Endodermal cell (in vitro differentiated cells): ENCODE data around the gene CREBBP. TPM values are rescaled to one million over a fixed set of nuclear protein-coding genes. Genes with fewer than 3 reads are reported as not detected.

ENCODE experiments used
- DNase-seq: peaks from one replicate; pipeline ENCODE4 v3.0.0-alpha.2; 2017
- H3K27ac ChIP-seq: 2 replicates; pipeline ENCODE4 v1.5.1; 2013; ENCODE audit warnings: mild to moderate bottlenecking, low read depth, low read length, moderate library complexity
- H3K27me3 ChIP-seq: 2 replicates; pipeline ENCODE4 v1.6.1; 2013; ENCODE audit warnings: mild to moderate bottlenecking, low read length, moderate library complexity; ENCODE audit not compliant: insufficient read depth, control insufficient read depth, poor library complexity, severe bottlenecking
- H3K36me3 ChIP-seq: 2 replicates; pipeline ENCODE4 v1.7.0; 2013; ENCODE audit warnings: mild to moderate bottlenecking, low read length, moderate library complexity; ENCODE audit not compliant: control insufficient read depth, insufficient read depth
- H3K4me1 ChIP-seq: one replicate; pipeline ENCODE4 v1.7.0; 2013; ENCODE audit warnings: low read length; ENCODE audit not compliant: control insufficient read depth, insufficient read depth
- H3K4me3 ChIP-seq: 2 replicates; pipeline ENCODE4 v1.5.1; 2013; ENCODE audit warnings: mild to moderate bottlenecking, low read length, moderate library complexity
- H3K9ac ChIP-seq: 2 replicates; pipeline ENCODE4 v1.6.1; 2013; ENCODE audit warnings: mild to moderate bottlenecking, low read length, moderate library complexity; ENCODE audit not compliant: poor library complexity, severe bottlenecking; ENCODE audit errors: extremely low read depth
- H3K9me3 ChIP-seq: 2 replicates; pipeline ENCODE4 v1.6.1; 2013; ENCODE audit warnings: mild to moderate bottlenecking, low read length, moderate library complexity; ENCODE audit not compliant: control insufficient read depth
- H3K27ac Mint-ChIP-seq: 2 replicates; pipeline ENCODE4 v1.8.0; 2020; ENCODE audit warnings: mixed read lengths
- H3K27me3 Mint-ChIP-seq: 2 replicates; pipeline ENCODE4 v1.8.0; 2021; ENCODE audit warnings: mild to moderate bottlenecking, mixed read lengths; ENCODE audit not compliant: insufficient read depth
- H3K36me3 Mint-ChIP-seq: 2 replicates; pipeline ENCODE4 v1.8.0; 2020; ENCODE audit warnings: low read depth, mixed read lengths
- H3K4me1 Mint-ChIP-seq: 2 replicates; pipeline ENCODE4 v1.8.0; 2020; ENCODE audit warnings: mixed read lengths
- H3K4me3 Mint-ChIP-seq: 2 replicates; pipeline ENCODE4 v1.8.0; 2020; ENCODE audit warnings: mild to moderate bottlenecking, moderate library complexity, mixed read lengths
- H3K9me3 Mint-ChIP-seq: 2 replicates; pipeline ENCODE4 v1.8.0; 2020; ENCODE audit warnings: mild to moderate bottlenecking, mixed read lengths
- WGBS, 2 experiments: methylation state at CpG; one replicate each; pipeline versions ENCODE4 v1.1.5 to v1.1.7; 2013; ENCODE audit warnings: missing lambda C conversion rate in 2 of 2, mixed read lengths in 1 of 2; ENCODE audit not compliant: insufficient coverage in 1 of 2, insufficient read length in 1 of 2; 5-methylcytosine and 5-hydroxymethylcytosine counted together
- total RNA-seq, 2 donors: library from RNA; stranded (reverse); fragmentation: NEBNext Ultra II Directional in 1 of 2; extraction: Animal tissue kit (Norgen Biotek cat#: 25700) in 1 of 2; gene quantifications; 2 replicates in 1 of 2; 3 replicates in 1 of 2; pipeline ENCODE4 v1.2.1, GENCODE V29; 2021
- TF ChIP-seq, protein P1 (sequence below): fragments of 200-600 bp; sonication (generic); conservative IDR thresholded peaks from 2 replicates; pipeline ENCODE4 v1.5.0; 2021; ENCODE audit warnings: antibody characterized with exemption, mild to moderate bottlenecking

Gene CREBBP
- total RNA-seq, 2 donors from 2014 or later = 71.1 to 103 TPM

DNA sequence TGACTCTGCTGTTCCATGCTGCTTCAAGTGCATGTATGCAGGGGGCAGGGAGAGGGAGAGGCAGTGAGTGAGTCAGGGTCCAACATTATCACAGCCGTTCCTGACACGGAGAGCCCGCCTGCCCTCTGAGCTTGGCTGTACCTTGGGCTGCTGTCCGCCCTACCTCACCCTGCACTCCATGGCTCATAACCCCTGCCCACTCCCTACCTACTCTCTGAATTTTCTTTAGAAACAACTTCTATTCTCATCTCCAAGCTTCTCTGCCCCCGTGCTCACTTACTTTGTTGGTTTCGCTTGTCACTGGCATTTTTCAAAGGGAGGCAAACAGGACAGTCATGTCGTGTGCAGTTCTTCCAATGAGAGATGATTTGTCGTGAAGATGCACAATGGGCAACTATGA lies 88.8 kb downstream of the CREBBP start:
- H3K36me3 ChIP-seq = peaks cover 68% of the 10 kb centered on the region
- no peak overlapping the region for H3K27ac Mint-ChIP-seq

DNA sequence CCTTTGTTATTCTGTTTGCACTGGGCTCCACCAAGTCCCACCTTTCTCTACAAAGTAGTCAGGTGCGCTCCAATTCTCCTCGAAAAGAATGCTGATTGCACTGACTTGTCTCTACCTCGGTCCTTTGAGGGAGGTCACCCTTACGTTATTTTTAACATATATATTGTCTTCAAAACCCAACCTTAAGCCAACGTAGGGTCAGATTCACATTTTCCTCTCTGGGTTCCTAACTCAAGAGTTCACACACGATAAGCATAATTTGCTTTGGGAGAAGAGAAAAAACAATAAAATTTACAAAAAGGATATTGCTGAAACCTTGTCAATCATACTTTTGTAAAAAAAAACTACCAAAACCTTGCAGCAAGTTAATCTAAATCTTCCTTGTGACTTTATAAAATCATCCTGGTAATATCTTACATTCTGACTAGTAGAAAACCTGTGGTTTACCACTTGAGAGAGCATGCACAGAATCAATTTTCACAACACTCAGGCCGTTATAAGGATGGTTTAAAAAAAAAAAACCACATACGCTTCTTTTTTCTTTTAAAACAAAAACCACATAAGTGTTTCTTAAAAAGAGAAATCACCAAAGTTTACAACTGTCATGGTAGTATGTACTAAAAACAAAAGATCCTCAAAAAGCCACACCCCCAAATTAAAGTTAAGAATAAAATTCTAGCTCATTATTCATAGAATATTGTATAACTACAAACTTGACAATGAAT lies 91.0 kb downstream of the CREBBP start:
- Mint-ChIP-seq H3K36me3 (peaks cover 57% of the 10 kb centered on the region), H3K27me3 (no peaks in the 10 kb centered on the region), H3K4me1 (no peaks in the 10 kb centered on the region), H3K9me3 (no peaks in the 10 kb centered on the region), H3K27ac (no peak overlapping the region), H3K4me3 (no peak overlapping the region)
- Histone ChIP-seq H3K9ac (no peak overlapping the region), H3K27ac (no peak overlapping the region), H3K27me3 (no peaks in the 10 kb centered on the region), H3K36me3 (peaks cover 87% of the 10 kb centered on the region), H3K9me3 (no peaks in the 10 kb centered on the region), H3K4me3 (no peak overlapping the region), H3K4me1 (no peaks in the 10 kb centered on the region)
- 92 to 100% methylated on average over 4 to 8 of the region's 8 CpGs for WGBS, 2 experiments
- TF ChIP-seq, protein P1, sequence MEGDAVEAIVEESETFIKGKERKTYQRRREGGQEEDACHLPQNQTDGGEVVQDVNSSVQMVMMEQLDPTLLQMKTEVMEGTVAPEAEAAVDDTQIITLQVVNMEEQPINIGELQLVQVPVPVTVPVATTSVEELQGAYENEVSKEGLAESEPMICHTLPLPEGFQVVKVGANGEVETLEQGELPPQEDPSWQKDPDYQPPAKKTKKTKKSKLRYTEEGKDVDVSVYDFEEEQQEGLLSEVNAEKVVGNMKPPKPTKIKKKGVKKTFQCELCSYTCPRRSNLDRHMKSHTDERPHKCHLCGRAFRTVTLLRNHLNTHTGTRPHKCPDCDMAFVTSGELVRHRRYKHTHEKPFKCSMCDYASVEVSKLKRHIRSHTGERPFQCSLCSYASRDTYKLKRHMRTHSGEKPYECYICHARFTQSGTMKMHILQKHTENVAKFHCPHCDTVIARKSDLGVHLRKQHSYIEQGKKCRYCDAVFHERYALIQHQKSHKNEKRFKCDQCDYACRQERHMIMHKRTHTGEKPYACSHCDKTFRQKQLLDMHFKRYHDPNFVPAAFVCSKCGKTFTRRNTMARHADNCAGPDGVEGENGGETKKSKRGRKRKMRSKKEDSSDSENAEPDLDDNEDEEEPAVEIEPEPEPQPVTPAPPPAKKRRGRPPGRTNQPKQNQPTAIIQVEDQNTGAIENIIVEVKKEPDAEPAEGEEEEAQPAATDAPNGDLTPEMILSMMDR = no peak
- no peak for DNase-seq

More for the DNA sequence above, 88.8 kb downstream of the CREBBP start:
- Histone ChIP-seq H3K4me1 (no peaks in the 10 kb centered on the region), H3K9ac (no peak overlapping the region), H3K27ac (no peak overlapping the region), H3K9me3 (no peaks in the 10 kb centered on the region), H3K27me3 (no peaks in the 10 kb centered on the region), H3K4me3 (no peak overlapping the region)
- no peak overlapping the region for H3K4me3 Mint-ChIP-seq
- no peaks in the 10 kb centered on the region for H3K27me3 Mint-ChIP-seq
- H3K4me1 Mint-ChIP-seq = no peaks in the 10 kb centered on the region
- DNase-seq = no peak
- TF ChIP-seq, protein P1 = no peak
- no peaks in the 10 kb centered on the region for H3K9me3 Mint-ChIP-seq
- WGBS, 2 experiments = 93 to 96% methylated on average over 5 to 8 of the region's 8 CpGs
- peaks cover 48% of the 10 kb centered on the region for H3K36me3 Mint-ChIP-seq

GRCh38 chr16:3788711-3789374 lies 91.7 kb downstream of the CREBBP start:
- no peak for DNase-seq
- WGBS, 2 experiments = 90 to 93% methylated on average over 6 to 9 of the region's 9 CpGs
- Histone ChIP-seq H3K9ac (no peak overlapping the region), H3K9me3 (no peaks in the 10 kb centered on the region), H3K4me3 (no peak overlapping the region), H3K27me3 (no peaks in the 10 kb centered on the region), H3K36me3 (peaks cover 93% of the 10 kb centered on the region), H3K27ac (no peak overlapping the region), H3K4me1 (no peaks in the 10 kb centered on the region)
- Mint-ChIP-seq H3K27me3 (no peaks in the 10 kb centered on the region), H3K4me3 (no peak overlapping the region), H3K36me3 (peaks cover 57% of the 10 kb centered on the region), H3K9me3 (no peaks in the 10 kb centered on the region), H3K4me1 (no peaks in the 10 kb centered on the region), H3K27ac (no peak overlapping the region)
- TF ChIP-seq, protein P1 = no peak
